Measurements from ENCODE around the gene P4HA2.

P4HA2 gene

DNA sequence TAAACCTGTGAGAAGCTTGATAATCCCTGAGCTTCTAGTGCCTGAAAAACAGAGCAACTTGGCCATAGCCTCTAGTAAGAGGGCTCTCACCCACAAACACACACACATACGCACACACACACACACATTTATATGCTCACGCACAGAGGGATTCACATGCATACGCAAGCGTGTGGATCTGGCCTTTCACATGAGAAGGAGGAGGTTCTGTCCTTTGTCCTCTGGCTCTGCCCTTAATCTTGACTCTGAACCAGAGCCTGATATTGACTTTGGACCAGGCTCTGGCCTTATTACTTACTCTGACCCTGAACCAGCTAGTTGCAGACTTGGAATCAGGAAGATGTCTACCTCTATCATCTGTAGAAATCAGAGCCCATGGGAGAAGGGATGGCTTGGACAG lies 10.0 kb upstream of the P4HA2 start (continued):
- no peak for TF ChIP-seq CREB5 (CRISPR knock-in tag; IDR thresholded peaks at IDR 0.05; ENCODE audit: low read depth)
- TF ChIP-seq CSDC2 (CRISPR knock-in tag; IDR thresholded peaks at IDR 0.05): no peak

DNA sequence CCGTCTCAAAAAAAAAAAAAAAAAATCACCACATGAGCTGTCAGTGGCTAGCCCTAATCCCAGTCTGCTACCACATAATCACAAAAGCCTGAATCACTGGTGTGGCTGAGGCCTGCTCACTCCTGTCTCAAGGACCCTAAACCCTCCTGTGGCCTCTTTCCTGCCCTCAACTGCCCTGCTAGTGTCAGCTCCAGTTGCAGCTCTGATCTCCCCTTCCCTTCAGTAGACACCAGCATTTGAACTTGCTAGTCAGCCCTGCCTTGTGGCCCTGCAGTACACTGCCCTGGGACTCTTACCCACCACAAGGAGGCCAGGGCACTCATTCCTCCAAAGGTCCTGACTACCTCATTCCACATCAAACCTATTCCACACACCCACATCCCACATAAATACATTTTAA lies 9.5 kb upstream of the P4HA2 start:
- TF ChIP-seq ZNF565 (CRISPR knock-in tag; conservative IDR thresholded peaks at IDR 0.05; ENCODE audit: low read depth) (no peak), BACH2 (CRISPR knock-in tag; IDR thresholded peaks at IDR 0.05; ENCODE audit: borderline replicate concordance) (no peak), TCF4 (CRISPR knock-in tag; IDR thresholded peaks at IDR 0.05; ENCODE audit: borderline replicate concordance) (no peak), GLIS3 (CRISPR knock-in tag; IDR thresholded peaks at IDR 0.05) (no peak), ZC3H10 (CRISPR knock-in tag; IDR thresholded peaks at IDR 0.05) (no peak), CSRNP3 (CRISPR knock-in tag; IDR thresholded peaks at IDR 0.05) (no peak), PPARA (CRISPR knock-in tag; IDR thresholded peaks at IDR 0.05; ENCODE audit: borderline replicate concordance) (no peak), ZFP3 (CRISPR knock-in tag; IDR thresholded peaks at IDR 0.05) (no peak), ISL1 (CRISPR knock-in tag; IDR thresholded peaks at IDR 0.05) (no peak), OSR1 (CRISPR knock-in tag; IDR thresholded peaks at IDR 0.05) (no peak), RARB (CRISPR knock-in tag; IDR thresholded peaks at IDR 0.05) (no peak), ARNTL (CRISPR knock-in tag; IDR thresholded peaks at IDR 0.05; ENCODE audit: borderline replicate concordance, low read depth) (no peak), ZNF8 (CRISPR knock-in tag; IDR thresholded peaks at IDR 0.05) (no peak), TOX (CRISPR knock-in tag; IDR thresholded peaks at IDR 0.05; ENCODE audit: borderline replicate concordance) (no peak), TSHZ2 (CRISPR knock-in tag; IDR thresholded peaks at IDR 0.05) (no peak), ZFP30 (CRISPR knock-in tag; IDR thresholded peaks at IDR 0.05) (no peak)
- TF ChIP-seq, protein P1, sequence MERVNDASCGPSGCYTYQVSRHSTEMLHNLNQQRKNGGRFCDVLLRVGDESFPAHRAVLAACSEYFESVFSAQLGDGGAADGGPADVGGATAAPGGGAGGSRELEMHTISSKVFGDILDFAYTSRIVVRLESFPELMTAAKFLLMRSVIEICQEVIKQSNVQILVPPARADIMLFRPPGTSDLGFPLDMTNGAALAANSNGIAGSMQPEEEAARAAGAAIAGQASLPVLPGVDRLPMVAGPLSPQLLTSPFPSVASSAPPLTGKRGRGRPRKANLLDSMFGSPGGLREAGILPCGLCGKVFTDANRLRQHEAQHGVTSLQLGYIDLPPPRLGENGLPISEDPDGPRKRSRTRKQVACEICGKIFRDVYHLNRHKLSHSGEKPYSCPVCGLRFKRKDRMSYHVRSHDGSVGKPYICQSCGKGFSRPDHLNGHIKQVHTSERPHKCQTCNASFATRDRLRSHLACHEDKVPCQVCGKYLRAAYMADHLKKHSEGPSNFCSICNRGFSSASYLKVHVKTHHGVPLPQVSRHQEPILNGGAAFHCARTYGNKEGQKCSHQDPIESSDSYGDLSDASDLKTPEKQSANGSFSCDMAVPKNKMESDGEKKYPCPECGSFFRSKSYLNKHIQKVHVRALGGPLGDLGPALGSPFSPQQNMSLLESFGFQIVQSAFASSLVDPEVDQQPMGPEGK (CRISPR knock-in tag; IDR thresholded peaks at IDR 0.05; ENCODE audit: borderline replicate concordance): no peak
- ATAC-seq: peak; percentile 37; the same call in 2 of the 3 replicates

DNA sequence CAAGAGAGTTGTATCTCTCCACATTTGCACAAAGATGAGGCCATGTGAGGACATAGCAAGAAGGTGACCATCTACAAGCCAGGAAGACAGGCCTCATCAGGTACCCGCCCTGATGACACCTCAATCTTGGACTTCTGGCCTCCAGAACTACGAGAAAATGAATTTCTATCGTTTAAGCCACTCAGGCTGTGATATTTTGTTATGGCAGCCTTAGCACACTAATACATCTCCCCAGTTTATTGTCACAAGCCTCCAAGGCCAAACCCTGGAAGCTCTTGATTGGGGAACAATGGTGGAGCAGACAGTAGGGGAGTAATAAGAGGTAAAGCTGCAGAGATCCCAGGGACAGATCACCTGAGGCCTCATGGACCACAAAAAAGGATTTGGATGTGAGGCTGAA lies 7.7 kb upstream of the P4HA2 start:
- no peak for ATAC-seq
- TF ChIP-seq POU6F1 (CRISPR knock-in tag; IDR thresholded peaks at IDR 0.05; ENCODE audit: borderline replicate concordance, low read depth) (no peak), ISL1 (CRISPR knock-in tag; IDR thresholded peaks at IDR 0.05) (no peak), ZFP30 (CRISPR knock-in tag; IDR thresholded peaks at IDR 0.05) (no peak), CREB5 (CRISPR knock-in tag; IDR thresholded peaks at IDR 0.05; ENCODE audit: low read depth) (no peak), ZC3H10 (CRISPR knock-in tag; IDR thresholded peaks at IDR 0.05) (no peak), SNAI2 (CRISPR knock-in tag; IDR thresholded peaks at IDR 0.05) (no peak), ZNF8 (CRISPR knock-in tag; IDR thresholded peaks at IDR 0.05) (no peak), TOX (CRISPR knock-in tag; IDR thresholded peaks at IDR 0.05; ENCODE audit: borderline replicate concordance) (no peak), ESRRG (CRISPR knock-in tag; IDR thresholded peaks at IDR 0.05) (no peak), OSR1 (CRISPR knock-in tag; IDR thresholded peaks at IDR 0.05) (no peak), TSHZ2 (CRISPR knock-in tag; IDR thresholded peaks at IDR 0.05) (no peak), TCF4 (CRISPR knock-in tag; IDR thresholded peaks at IDR 0.05; ENCODE audit: borderline replicate concordance) (no peak), ZFP3 (CRISPR knock-in tag; IDR thresholded peaks at IDR 0.05) (no peak), RARB (CRISPR knock-in tag; IDR thresholded peaks at IDR 0.05) (no peak), PPARA (CRISPR knock-in tag; IDR thresholded peaks at IDR 0.05; ENCODE audit: borderline replicate concordance) (no peak)
- TF ChIP-seq, protein P1 (CRISPR knock-in tag; IDR thresholded peaks at IDR 0.05; ENCODE audit: borderline replicate concordance): no peak

All from SK-N-SH treated with all-trans-retinoic acid at 6 μM for 48 hours (cell line).